ENCODE data around the gene RPP25. TPM values are rescaled to one million over a fixed set of nuclear protein-coding genes. Genes with fewer than 3 reads are reported as not detected.

The RPP25 gene
- total RNA-seq, 1 experiment from 2014 or later: not detected

DNA sequence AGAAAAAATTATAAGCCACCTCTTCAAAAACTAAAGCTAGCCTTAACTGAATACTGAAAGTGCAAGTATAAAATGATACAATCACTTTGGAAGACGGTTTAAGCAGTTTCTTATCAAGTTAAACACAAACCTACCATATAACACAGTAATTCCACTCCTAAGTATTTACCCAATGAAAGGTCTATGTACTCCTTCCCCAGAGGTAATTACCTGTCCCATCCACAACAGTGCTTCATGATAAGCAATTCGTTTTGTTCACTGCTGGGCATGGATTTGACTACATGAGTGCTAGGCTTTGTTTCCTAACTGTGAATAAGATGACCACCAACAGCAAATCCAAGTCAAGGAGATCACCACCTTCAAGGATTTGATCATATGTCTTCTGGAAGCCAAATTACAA, 23.0 kb downstream of the RPP25 start:
- no TSS peak for BruUV-seq (replicated peaks)

DNA sequence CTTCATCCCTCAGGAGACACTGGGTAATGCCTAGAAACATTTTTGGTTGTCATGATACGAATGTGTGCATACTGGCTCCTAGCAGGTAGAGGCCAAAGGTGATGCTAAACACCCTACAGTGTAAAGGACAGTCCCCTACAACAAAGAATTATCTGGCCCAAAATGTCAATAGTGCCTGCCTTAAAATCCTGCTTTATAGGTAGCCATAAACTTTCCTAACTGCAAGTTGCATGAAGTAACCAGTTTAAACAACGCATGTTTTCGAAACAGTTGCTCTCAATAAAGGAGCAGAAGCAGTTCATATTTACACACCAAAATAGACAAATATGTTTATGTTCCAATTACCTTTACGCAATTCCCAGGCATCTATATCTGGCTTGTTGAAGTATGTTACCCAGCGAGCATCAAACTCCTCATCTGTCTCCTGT, 27.8 kb downstream of the RPP25 start:
- no peak overlapping the region for H3K4me3 Mint-ChIP-seq (ENCODE audit: unreplicated experiment)
- BruUV-seq (replicated peaks): no TSS peak
- H3K9me3 Mint-ChIP-seq (ENCODE audit: unreplicated experiment): no peaks in the 10 kb centered on the region
- H3K27ac Mint-ChIP-seq (ENCODE audit: low read depth, unreplicated experiment): no peak overlapping the region
- TF ChIP-seq, protein P1, sequence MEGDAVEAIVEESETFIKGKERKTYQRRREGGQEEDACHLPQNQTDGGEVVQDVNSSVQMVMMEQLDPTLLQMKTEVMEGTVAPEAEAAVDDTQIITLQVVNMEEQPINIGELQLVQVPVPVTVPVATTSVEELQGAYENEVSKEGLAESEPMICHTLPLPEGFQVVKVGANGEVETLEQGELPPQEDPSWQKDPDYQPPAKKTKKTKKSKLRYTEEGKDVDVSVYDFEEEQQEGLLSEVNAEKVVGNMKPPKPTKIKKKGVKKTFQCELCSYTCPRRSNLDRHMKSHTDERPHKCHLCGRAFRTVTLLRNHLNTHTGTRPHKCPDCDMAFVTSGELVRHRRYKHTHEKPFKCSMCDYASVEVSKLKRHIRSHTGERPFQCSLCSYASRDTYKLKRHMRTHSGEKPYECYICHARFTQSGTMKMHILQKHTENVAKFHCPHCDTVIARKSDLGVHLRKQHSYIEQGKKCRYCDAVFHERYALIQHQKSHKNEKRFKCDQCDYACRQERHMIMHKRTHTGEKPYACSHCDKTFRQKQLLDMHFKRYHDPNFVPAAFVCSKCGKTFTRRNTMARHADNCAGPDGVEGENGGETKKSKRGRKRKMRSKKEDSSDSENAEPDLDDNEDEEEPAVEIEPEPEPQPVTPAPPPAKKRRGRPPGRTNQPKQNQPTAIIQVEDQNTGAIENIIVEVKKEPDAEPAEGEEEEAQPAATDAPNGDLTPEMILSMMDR (IDR thresholded peaks at IDR 0.05; ENCODE audit: unreplicated experiment): no peak
- no peaks in the 10 kb centered on the region for H3K27me3 Mint-ChIP-seq (ENCODE audit: insufficient read depth, unreplicated experiment)
- peaks cover 82% of the 10 kb centered on the region for H3K36me3 Mint-ChIP-seq (ENCODE audit: insufficient read depth, unreplicated experiment)
- intact Hi-C loops (cut with micrococcal nuclease): no loop called here
- no peak for DNase-seq (ENCODE audit: unreplicated experiment)
- H3K4me1 Mint-ChIP-seq (ENCODE audit: insufficient read depth, unreplicated experiment): no peaks in the 10 kb centered on the region
- ChIA-PET CTCF (no interaction called here), POLR2A (interaction anchor here (2.0 kb wide), 1 partner anchor 23 kb away, joined by 11 read pairs; the partner anchor contains the start of gene FAM219B)

More for the DNA sequence above, 23.0 kb downstream of the RPP25 start:
- Mint-ChIP-seq H3K4me3 (ENCODE audit: unreplicated experiment) (no peak overlapping the region), H3K4me1 (ENCODE audit: insufficient read depth, unreplicated experiment) (peaks cover 6% of the 10 kb centered on the region), H3K36me3 (ENCODE audit: insufficient read depth, unreplicated experiment) (peaks cover 53% of the 10 kb centered on the region), H3K9me3 (ENCODE audit: unreplicated experiment) (no peaks in the 10 kb centered on the region), H3K27me3 (ENCODE audit: insufficient read depth, unreplicated experiment) (no peaks in the 10 kb centered on the region), H3K27ac (ENCODE audit: low read depth, unreplicated experiment) (no peak overlapping the region)
- DNase-seq (ENCODE audit: unreplicated experiment): no peak
- ChIA-PET POLR2A (interaction anchor here (0.6 to 1.0 kb wide), 3 partner anchors 20 to 24 kb away, joined by 3 to 5 read pairs (median 3); no protein-coding TSS in a partner anchor), CTCF (interaction anchor here (1.0 to 2.2 kb wide), 2 partner anchors 27 to 32 kb away, joined by 3 to 9 read pairs; partner anchors contain the start of gene FAM219B)
- intact Hi-C loops (cut with micrococcal nuclease): no loop called here
- TF ChIP-seq, protein P1 (IDR thresholded peaks at IDR 0.05; ENCODE audit: unreplicated experiment): no peak

DNA sequence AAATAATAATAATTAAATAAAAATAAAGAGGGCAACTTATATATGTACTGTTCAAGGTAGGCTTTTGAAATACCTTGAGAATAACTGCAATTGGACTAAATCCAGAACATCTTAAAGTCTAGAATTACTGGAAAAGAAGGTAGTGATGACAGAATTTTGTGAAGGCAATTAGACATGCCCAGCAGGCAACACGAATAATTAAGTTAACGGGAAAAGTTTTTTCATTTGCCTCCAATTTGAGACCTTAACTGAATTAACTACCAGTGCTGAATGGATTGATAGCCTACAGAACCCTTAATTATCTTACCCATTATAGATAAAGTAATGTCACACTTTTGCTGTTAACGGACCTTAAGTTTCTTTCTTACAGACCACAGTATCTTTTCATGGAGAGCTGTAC, 32.0 kb downstream of the RPP25 start:
- ChIA-PET CTCF (interaction anchor here (1.8 kb wide), 1 partner anchor 23 kb away, joined by 5 read pairs; no protein-coding TSS in a partner anchor), POLR2A (no interaction called here)
- Mint-ChIP-seq H3K27me3 (ENCODE audit: insufficient read depth, unreplicated experiment) (no peaks in the 10 kb centered on the region), H3K27ac (ENCODE audit: low read depth, unreplicated experiment) (no peak overlapping the region), H3K9me3 (ENCODE audit: unreplicated experiment) (no peaks in the 10 kb centered on the region), H3K4me1 (ENCODE audit: insufficient read depth, unreplicated experiment) (no peaks in the 10 kb centered on the region), H3K4me3 (ENCODE audit: unreplicated experiment) (no peak overlapping the region), H3K36me3 (ENCODE audit: insufficient read depth, unreplicated experiment) (peaks cover 95% of the 10 kb centered on the region)
- BruUV-seq (replicated peaks): no TSS peak
- intact Hi-C loops (cut with micrococcal nuclease): no loop called here
- DNase-seq (ENCODE audit: unreplicated experiment): no peak
- TF ChIP-seq, protein P1 (IDR thresholded peaks at IDR 0.05; ENCODE audit: unreplicated experiment): no peak

DNA sequence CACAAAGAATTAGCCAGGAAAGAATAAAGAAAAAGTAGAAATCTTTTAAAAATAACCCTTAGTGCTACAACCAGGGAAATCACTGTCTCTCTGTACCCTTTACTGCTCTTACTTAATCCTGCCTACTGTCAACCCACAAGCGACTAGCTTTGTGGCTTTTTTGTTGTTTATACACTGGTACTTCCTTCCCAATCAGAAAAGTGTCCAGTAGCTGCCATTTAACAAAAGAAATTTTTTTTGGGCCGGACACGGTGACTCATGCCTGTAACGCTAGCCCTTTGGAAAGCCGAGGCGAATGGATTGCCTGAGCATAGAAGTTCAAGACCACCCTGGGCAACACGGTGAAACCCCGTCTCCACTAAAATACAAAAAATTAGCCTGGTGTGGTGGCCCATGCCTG, 36.1 kb downstream of the RPP25 start:
- H3K27me3 Mint-ChIP-seq (ENCODE audit: insufficient read depth, unreplicated experiment): no peaks in the 10 kb centered on the region
- TF ChIP-seq, protein P1 (IDR thresholded peaks at IDR 0.05; ENCODE audit: unreplicated experiment): no peak
- intact Hi-C loops (cut with micrococcal nuclease): no loop called here
- BruUV-seq (replicated peaks): no TSS peak
- ChIA-PET CTCF (interaction anchor here (0.7 to 1.3 kb wide), 3 partner anchors 9 to 148 kb away, joined by 3 to 5 read pairs (median 4); no protein-coding TSS in a partner anchor), POLR2A (no interaction called here)
- no peak overlapping the region for H3K4me3 Mint-ChIP-seq (ENCODE audit: unreplicated experiment)
- no peaks in the 10 kb centered on the region for H3K9me3 Mint-ChIP-seq (ENCODE audit: unreplicated experiment)
- H3K27ac Mint-ChIP-seq (ENCODE audit: low read depth, unreplicated experiment): no peak overlapping the region
- peaks cover 92% of the 10 kb centered on the region for H3K36me3 Mint-ChIP-seq (ENCODE audit: insufficient read depth, unreplicated experiment)
- DNase-seq (ENCODE audit: unreplicated experiment): no peak
- H3K4me1 Mint-ChIP-seq (ENCODE audit: insufficient read depth, unreplicated experiment): no peaks in the 10 kb centered on the region

Data from MCF 10A (cell line).